K562 (cell line): ENCODE data around the gene TPRX2. TPM values are rescaled to one million over a fixed set of nuclear protein-coding genes. Genes with fewer than 3 reads are reported as not detected.
"Not testable (repeated sequence)": the region's sequence is repeated elsewhere in the genome, so short reads cannot be mapped to it uniquely, and the experiment has no call there.

ENCODE experiments used
- ADNP ChIP-seq: fragments of 200-800 bp; sonication (Bioruptor generic); IDR thresholded peaks from 2 replicates; pipeline ENCODE4 v1.6.1; 2016; ENCODE audit warnings: missing genetic modification characterization, missing compliant biosample characterization
- ATF3 ChIP-seq, 2 experiments: fragments of 450-650 bp in 1 of 2; sonication (generic) in 1 of 2; formaldehyde crosslinking in 1 of 2; IDR thresholded peaks in 1 of 2; conservative IDR thresholded peaks in 1 of 2; 2 replicates each; pipeline versions ENCODE4 v1.6.1 to v1.8.1; 2016 to 2023; ENCODE audit warnings: mild to moderate bottlenecking in 2 of 2, moderate library complexity in 2 of 2, inconsistent platforms in 1 of 2, missing genetic modification reagents in 1 of 2
- BCOR ChIP-seq: fragments of 450-650 bp; IDR thresholded peaks from 2 replicates; pipeline ENCODE4 v1.6.1; 2016
- DPF2 ChIP-seq: fragments of 450-650 bp; IDR thresholded peaks from 2 replicates; pipeline ENCODE4 v1.6.1; 2016
- ESRRA ChIP-seq: fragments of 450-650 bp; IDR thresholded peaks from 2 replicates; pipeline ENCODE4 v1.6.1; 2014; ENCODE audit warnings: low read depth, mild to moderate bottlenecking, moderate library complexity, borderline replicate concordance
- FOSL1 ChIP-seq: fragments of 200-800 bp; sonication (Bioruptor generic); conservative IDR thresholded peaks from 2 replicates; pipeline ENCODE4 v1.6.1; 2016; ENCODE audit warnings: missing genetic modification characterization, missing compliant biosample characterization
- JUN ChIP-seq, 2 experiments: sonication (generic) in 1 of 2; formaldehyde crosslinking in 1 of 2; IDR thresholded peaks; 2 replicates each; pipeline versions ENCODE4 v1.6.1 to v1.8.0; 2012 to 2022; ENCODE audit warnings: borderline replicate concordance in 2 of 2, mild to moderate bottlenecking in 2 of 2, improper control_type of control experiment in 1 of 2, low read depth in 1 of 2, low read length in 1 of 2, missing genetic modification reagents in 1 of 2
- KDM1A ChIP-seq, 2 experiments: fragments of 450-650 bp; IDR thresholded peaks; 2 replicates each; pipeline ENCODE4 v1.6.1; 2016; ENCODE audit warnings: mild to moderate bottlenecking in 2 of 2
- MITF ChIP-seq: IDR thresholded peaks from 2 replicates; pipeline ENCODE4 v1.6.1; 2014; ENCODE audit warnings: antibody characterized with exemption
- NCOR1 ChIP-seq: fragments of 450-650 bp; IDR thresholded peaks from 2 replicates; pipeline ENCODE4 v1.6.1; 2016; ENCODE audit warnings: mild to moderate bottlenecking, moderate library complexity
- NR2C2 ChIP-seq, 2 experiments: fragments of 200-800 bp in 1 of 2; sonication (Bioruptor generic) in 1 of 2; sonication (generic) in 1 of 2; formaldehyde crosslinking in 1 of 2; IDR thresholded peaks; 2 replicates each; pipeline versions ENCODE4 v1.6.1 to v1.8.0; 2016 to 2022; ENCODE audit warnings: mild to moderate bottlenecking in 1 of 2, missing compliant biosample characterization in 1 of 2, missing genetic modification characterization in 1 of 2, missing genetic modification reagents in 1 of 2
- PBX2 ChIP-seq, 2 experiments: IDR thresholded peaks in 1 of 2; conservative IDR thresholded peaks in 1 of 2; 2 replicates each; pipeline ENCODE4 v1.6.1; 2016; ENCODE audit warnings: low read depth in 2 of 2, mild to moderate bottlenecking in 1 of 2, missing compliant biosample characterization in 1 of 2, missing genetic modification characterization in 1 of 2, moderate library complexity in 1 of 2
- RCOR1 ChIP-seq, 2 experiments: IDR thresholded peaks; 2 replicates each; pipeline ENCODE4 v1.6.1; 2012; ENCODE audit warnings: low read depth in 2 of 2, low read length in 2 of 2, borderline replicate concordance in 1 of 2, improper control_type of control experiment in 1 of 2
- SMARCA4 ChIP-seq: fragments of 450-650 bp; IDR thresholded peaks from 2 replicates; pipeline ENCODE4 v1.6.1; 2016
- SMARCC2 ChIP-seq: fragments of 450-650 bp; IDR thresholded peaks from 2 replicates; pipeline ENCODE4 v1.6.1; 2017; ENCODE audit warnings: antibody characterized with exemption, moderate library complexity, mild to moderate bottlenecking, low read depth
- SMARCE1 ChIP-seq: fragments of 450-650 bp; IDR thresholded peaks from 2 replicates; pipeline ENCODE4 v1.7.1; 2016; ENCODE audit warnings: mild to moderate bottlenecking
- ZBTB7A ChIP-seq: IDR thresholded peaks from 2 replicates; pipeline ENCODE4 v1.6.1; 2011; ENCODE audit warnings: low read depth, mild to moderate bottlenecking, low read length, moderate library complexity, borderline replicate concordance; ENCODE audit not compliant: control insufficient read depth
- polyA plus RNA-seq, 8 experiments: library from polyadenylated mRNA; depleted of rRNA in 4 of 8; stranded (reverse) in 5 of 8; unstranded in 3 of 8; fragments of >200 nt; fragmentation: Nextera tagmentation in 2 of 8; fragmentation: Illumina TruSeq in 1 of 8; extraction: Ambion mirVana in 2 of 8; extraction: Trizol in 1 of 8; gene quantifications; 2 replicates each; pipeline versions ENCODE4 v1.2.1 to v1.2.3, GENCODE V29; 2011 to 2014; ENCODE audit warnings: inconsistent platforms in 1 of 8, missing spikeins in 1 of 8
- total RNA-seq, 7 experiments: library from RNA; depleted of rRNA in 6 of 7; stranded (reverse); fragments of >200 nt in 6 of 7; fragmentation: Illumina TruSeq in 2 of 7; extraction: Trizol in 2 of 7; gene quantifications; 2 replicates each; pipeline versions ENCODE4 v1.2.1 to v1.2.3, GENCODE V29; 2011 to 2021; ENCODE audit warnings: low replicate concordance in 1 of 7

The TPRX2 gene
- total and polyA plus RNA-seq, 9 of the 15 experiments (the other 6 are each of a cell fraction or from before 2014, with no cell fraction given): not detected

- peak; percentile 54 for TF ChIP-seq NCOR1
- peak; percentile 88 for TF ChIP-seq SMARCC2
- peak; percentile 67; the same call in 1 of the 2 replicates for TF ChIP-seq ZBTB7A
- peak; percentile 93 for TF ChIP-seq SMARCE1
- peak; percentile 76 for TF ChIP-seq ESRRA
- peak; percentile 98 for TF ChIP-seq FOSL1
- peak; percentile 91 for TF ChIP-seq NR2C2 (CRISPR knock-in tag; IDR thresholded peaks at IDR 0.05)
- TF ChIP-seq NR2C2 (tag; IDR thresholded peaks at IDR 0.05): peak; percentile 89
- TF ChIP-seq KDM1A (IDR thresholded peaks at IDR 0.05): peak; percentile 67 to 73; a peak in 3 of 4 replicates
- TF ChIP-seq JUN (IDR thresholded peaks at IDR 0.05; ENCODE audit: borderline replicate concordance, low read depth, low read length): peak; percentile 87
- TF ChIP-seq JUN (CRISPR knock-in tag; IDR thresholded peaks at IDR 0.05; ENCODE audit: borderline replicate concordance): 0 out of 2 replicates have a peak, but pooled peaks have one; percentile 48
- TF ChIP-seq ADNP (tag): 0 out of 2 replicates have a peak, but pooled peaks have one; percentile 18
- TF ChIP-seq DPF2: peak; percentile 94
- TF ChIP-seq RCOR1 (IDR thresholded peaks at IDR 0.05; ENCODE audit: borderline replicate concordance in 1 of 2, low read depth in 2 of 2, low read length in 2 of 2): 0 out of 4 replicates have a peak, but pooled peaks of 1 of the 2 experiments have one; percentile 38
- TF ChIP-seq ATF3 (IDR thresholded peaks at IDR 0.05): peak; percentile 99
- TF ChIP-seq ATF3 (CRISPR knock-in tag; conservative IDR thresholded peaks at IDR 0.05): peak; percentile 92; the same call in 1 of the 2 replicates
- peak; percentile 91 for TF ChIP-seq SMARCA4
- TF ChIP-seq PBX2 (CRISPR knock-in tag; IDR thresholded peaks at IDR 0.05; ENCODE audit: low read depth): not testable (repeated sequence)
- TF ChIP-seq PBX2 (tag; conservative IDR thresholded peaks at IDR 0.05; ENCODE audit: low read depth): peak; percentile 27; the same call in 1 of the 2 replicates
- TF ChIP-seq BCOR: peak; percentile 45; the same call in 1 of the 2 replicates
- 0 out of 2 replicates have a peak, but pooled peaks have one; percentile 37 for TF ChIP-seq MITF
Observed at GRCh38 chr19:47858231-47858630, 804 bp upstream of the TPRX2 start (continued).
